ENCODE measurements around the gene PTPRN2.

PTPRN2 gene

DNA sequence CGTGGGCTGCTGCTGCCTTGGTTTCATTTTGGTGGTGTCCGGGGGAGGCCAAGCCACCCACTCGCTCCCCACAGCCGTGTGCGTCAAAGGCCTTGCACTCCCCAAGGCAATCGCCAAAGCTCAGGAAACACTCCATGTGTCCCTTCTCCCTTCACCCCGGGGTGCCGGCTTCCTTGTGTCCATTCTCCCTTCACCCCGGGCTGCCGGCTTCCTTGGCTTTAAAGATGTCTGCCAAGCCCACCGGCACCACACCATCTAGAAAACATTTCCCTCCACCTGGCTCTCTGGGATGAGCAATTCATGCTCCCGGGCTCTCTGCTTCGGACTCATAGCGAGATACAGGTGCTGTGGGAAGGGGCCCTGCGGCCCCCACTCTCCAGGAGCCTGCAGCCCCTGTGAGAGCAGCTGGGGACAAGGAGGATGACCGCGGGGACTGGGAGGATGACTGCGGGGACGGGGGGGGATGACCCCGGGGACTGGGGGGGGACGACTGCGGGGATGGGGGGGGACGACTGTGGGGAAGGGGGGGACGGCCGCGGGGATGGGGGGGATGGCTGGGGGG is 928.7 kb downstream of the PTPRN2 start:
- no peak for DNase-seq

- no peak for DNase-seq
These were observed 929.6 kb downstream of the PTPRN2 start for GRCh38 chr7:157657741-157658740.

DNA sequence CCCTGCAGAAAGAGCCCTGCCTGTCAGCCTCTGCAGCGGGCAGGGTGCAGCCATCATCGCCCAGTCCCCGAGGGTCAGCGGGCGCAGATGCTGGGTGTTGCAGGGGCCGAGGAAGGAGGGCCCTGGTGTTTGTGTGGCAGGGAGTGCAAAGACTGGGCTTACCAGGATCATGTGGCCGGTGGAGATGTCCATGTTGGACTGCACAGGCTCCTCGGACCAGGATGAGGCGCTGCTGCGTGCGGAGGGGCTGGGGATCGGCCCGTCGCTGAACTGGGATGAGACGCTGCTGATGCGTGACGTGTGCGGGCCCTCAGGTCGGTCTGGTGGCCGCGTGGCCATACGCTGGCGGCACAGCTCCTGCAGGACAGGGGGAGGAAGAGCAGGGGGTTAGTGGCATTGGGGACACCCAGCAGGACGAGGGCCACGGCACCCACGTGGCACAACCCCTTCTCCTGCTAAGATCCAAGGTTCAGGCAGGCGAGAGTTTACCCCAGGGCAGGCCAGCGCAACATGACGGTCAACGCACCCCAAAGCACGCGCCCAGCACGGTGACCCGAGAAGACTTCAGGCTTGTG is 931.3 kb downstream of the PTPRN2 start:
- DNase-seq = no peak

- DNase-seq = no peak
These were observed 933.3 kb downstream of the PTPRN2 start for GRCh38 chr7:157654350-157654749.

- DNase-seq = no peak
These were observed 933.8 kb downstream of the PTPRN2 start for GRCh38 chr7:157653827-157654207.

DNA sequence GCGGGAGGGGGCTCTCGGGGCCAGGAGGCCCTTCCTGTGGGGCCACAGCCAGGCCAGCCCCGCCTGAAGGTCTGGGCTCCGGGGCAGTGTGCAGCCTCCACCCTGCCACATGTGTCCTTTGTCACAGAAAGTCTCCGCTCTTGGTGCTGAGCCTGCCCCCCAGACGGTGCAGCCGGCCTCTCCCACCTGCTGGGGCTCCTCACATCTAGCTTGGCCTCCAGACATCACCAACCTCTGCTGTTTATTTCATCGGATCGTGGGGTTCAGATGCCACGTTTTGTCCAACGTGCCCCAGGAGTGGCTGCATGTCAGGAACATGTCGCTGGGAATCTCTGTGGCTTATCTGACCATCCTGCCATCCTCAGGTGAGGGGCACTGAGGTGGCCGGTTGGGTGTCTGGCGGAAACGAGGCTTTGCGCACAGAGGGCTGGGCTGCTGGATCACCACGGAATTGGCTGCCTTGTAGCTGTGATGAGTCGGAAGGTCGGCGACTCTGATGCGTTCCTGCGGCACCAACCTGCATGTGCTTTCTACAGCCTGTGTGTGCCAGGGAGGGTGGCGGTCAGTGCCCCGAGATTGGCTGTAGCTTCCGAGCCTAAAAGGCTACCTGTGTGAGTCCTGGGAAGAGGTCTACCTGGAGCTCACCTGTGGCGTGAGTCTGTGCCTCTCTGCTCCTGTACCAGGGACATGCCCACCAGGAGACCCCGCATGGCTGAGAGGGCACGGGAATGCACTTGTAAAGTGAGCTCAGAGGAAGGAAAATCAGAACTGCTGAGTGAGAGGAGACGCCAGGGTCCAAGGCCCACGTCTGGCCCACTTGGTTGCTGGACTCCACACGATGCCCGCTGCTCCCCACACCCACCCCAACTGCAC is 934.4 kb downstream of the PTPRN2 start:
- no peak for DNase-seq

GRCh38 chr7:157652161-157652953 is 935.3 kb downstream of the PTPRN2 start:
- DNase-seq = no peak

DNA sequence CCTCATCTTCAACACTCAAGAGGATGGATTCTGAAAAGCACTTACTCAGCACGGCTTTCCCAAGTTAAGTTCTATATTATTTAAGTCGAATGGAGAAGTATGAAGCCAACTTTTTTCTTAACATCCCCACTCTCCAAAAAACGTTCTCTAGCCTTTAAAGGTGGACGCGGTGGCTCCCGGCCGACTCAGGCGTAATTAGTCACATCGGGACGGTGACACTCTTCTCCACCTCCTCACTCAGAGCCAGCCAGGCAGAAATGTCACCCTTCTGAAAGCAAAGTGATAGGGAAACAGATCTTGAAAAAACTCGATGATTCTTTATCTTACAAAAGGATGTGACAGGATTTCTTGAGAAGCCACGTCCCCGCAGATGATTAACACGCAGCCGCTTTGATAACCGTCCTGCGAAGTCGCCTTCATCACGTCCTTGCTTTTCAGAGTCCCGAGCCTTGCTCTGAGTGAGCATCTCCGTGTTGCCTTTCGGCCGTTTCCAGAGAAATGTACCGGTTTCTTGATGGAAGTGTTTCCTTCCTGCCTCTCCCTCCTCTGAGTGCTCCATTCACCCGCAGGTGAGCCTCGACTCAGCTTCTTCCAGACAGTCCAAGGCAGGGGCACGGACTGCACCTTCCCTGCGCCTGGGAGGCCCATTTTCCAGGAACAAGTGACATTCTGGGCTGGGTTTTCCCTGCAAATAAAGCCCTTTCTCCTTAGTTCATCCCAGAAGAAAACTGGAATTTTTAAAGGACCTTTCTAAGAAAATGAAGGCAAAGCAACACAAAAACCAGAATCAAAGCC is 936.1 kb downstream of the PTPRN2 start:
- DNase-seq = no peak

DNA sequence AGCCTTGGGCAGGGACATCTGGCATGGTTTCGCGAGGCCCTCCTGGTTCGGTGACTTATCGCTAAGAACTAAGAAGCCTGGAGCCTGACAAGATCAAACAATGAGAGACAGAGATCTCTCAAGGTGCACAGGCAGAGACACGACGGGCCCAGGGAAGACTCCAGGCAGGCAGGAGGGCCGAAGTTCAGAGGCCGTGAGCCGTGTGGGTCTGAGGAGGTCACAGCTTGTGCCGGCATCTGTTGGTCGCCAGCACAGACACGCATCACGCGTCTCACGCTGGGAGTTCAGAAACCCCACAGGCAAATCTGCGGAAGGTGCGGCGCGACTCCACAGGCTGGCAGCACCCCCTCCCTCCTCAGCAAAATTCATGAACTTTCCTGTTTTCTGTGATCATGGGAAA is 936.8 kb downstream of the PTPRN2 start:
- no peak for DNase-seq

DNA sequence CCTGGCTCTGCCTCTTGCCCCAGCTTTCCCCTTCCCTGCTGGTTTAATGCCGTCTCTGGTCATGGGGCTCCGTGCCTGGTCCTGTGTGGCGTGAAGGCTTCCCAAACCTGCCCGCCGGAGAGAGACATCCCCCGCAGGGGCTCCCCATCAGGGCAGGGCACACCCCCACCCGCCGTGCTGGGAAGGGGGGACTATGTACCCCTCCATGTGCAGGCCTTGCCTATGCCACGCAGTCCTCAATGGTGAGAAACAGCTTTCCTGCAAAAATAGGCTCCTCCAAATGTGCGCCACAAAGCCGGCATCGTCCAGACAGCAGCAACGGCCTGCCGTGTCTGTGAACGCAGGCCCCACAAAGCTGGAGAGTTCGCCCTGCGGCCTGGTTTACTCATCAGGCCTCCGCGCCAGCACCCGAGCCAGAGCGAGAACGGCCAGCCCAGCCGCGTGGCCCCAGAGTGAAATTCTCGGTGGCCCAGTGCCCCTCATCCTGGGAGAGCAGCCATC is 937.4 kb downstream of the PTPRN2 start:
- DNase-seq = no peak

GRCh38 chr7:157646551-157646950 is 941.1 kb downstream of the PTPRN2 start:
- DNase-seq = no peak

GRCh38 chr7:157645539-157645938 is 942.1 kb downstream of the PTPRN2 start:
- no peak for DNase-seq

- no peak for DNase-seq
These were observed 942.7 kb downstream of the PTPRN2 start for GRCh38 chr7:157644946-157645345.

DNA sequence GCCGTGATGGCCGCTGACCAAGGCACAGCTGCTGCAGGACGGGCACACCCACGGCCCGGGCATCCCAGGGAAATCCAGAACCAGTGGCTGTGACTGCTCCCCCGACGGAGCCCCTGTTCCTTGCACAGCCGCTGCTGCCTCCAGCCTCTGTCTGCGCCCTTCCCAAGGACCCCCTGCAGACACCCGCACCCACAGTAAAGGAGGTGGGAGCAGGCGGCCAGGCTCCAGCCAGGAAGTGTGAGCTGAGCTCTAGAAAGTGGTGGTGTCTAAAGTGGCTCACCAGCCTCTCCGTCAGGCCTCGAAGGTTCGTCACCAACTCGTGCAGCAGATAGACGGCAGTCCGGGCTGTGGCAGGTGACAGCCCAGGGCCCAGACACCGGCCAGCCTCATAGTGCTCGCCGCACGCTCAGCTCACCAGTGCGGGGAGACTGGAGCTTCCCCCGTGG is 944.1 kb downstream of the PTPRN2 start:
- no peak for DNase-seq

- no peak for DNase-seq
These were observed 945.8 kb downstream of the PTPRN2 start for GRCh38 chr7:157641866-157642265.

DNA sequence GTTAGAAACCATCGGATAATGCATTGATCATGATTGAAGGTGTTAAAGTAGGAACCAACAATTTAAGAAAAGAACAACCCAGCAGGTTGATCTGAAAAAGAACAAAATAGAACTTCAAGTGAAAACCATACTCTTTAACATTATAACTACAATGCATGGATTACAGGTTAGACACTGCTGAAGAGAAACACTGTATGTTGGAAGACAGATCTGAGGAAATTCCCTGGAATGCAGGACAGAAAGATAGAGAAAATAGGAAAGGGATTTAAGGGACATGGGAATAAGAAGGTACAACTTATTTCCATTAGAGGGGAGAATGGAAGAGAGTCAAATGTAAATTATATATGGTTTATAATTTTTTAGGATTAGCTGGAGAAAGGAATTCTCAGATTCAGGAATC is 947.5 kb downstream of the PTPRN2 start:
- DNase-seq = no peak

DNA sequence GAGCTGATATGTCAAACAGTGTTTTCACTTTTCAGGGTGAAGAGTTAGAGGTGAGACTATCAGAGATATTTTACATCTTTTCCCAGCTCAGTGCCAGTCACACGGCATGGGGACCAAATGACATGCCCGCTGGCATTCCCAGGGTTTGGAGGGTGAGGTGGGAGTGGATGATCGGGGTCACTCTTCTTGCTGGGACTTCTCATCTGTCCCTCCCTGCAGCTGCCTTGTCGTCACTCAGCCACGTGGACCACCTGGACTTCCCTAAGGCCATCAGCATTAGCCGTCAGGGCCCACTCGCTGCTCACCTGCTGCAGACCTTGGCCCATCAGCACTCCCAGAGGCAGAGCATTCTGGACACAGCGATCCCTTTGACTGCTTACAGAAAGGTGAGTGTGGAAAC is 949.1 kb downstream of the PTPRN2 start:
- no peak for DNase-seq

- no peak for DNase-seq
These were observed 950.2 kb downstream of the PTPRN2 start for GRCh38 chr7:157637216-157637949.

GRCh38 chr7:157635669-157636068 is 952.0 kb downstream of the PTPRN2 start:
- DNase-seq = no peak

DNA sequence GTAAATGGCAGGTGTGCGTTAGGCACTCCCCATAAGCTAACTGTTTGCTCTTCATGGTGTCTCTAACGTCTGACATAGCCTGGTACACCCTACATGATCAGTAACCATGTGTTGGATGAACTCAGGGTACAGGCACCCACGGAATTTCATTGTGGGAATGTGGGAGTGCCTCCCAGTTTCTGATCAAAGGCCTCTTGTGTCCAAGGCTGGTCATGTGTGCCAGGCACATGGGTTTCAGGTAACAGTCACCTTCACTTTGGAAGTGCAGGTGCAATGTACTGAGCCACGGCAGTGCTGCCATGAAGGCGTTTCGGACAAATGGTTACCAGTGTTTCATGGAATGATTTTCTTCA is 952.5 kb downstream of the PTPRN2 start:
- DNase-seq = no peak
